PFSK-1 (cell line): ENCODE results near the gene FSTL4.

Source experiments
- FOXP2 ChIP-seq: optimal IDR thresholded peaks from 2 replicates; pipeline ENCODE3; 2011; ENCODE audit warnings: borderline replicate concordance, control low read depth, inconsistent platforms; ENCODE audit not compliant: insufficient read depth; ENCODE audit errors: extremely low read length, extremely low read depth
- POLR2AphosphoS5 ChIP-seq: IDR thresholded peaks from 2 replicates; pipeline ENCODE4 v1.6.1; 2012; ENCODE audit warnings: low read depth, mild to moderate bottlenecking, control low read depth, low read length, moderate library complexity
- REST ChIP-seq, 2 experiments: IDR thresholded peaks; 2 replicates each; pipeline versions ENCODE4 v1.6.1 to v1.8.0; 2011 to 2012; ENCODE audit warnings: low read depth in 2 of 2, low read length in 2 of 2, control low read depth in 1 of 2, inconsistent platforms in 1 of 2, mild to moderate bottlenecking in 1 of 2, moderate library complexity in 1 of 2; ENCODE audit not compliant: insufficient read depth in 1 of 2
- SIN3A ChIP-seq: IDR thresholded peaks from 2 replicates; pipeline ENCODE4 v1.6.1; 2012; ENCODE audit warnings: mild to moderate bottlenecking, low read length, moderate library complexity, borderline replicate concordance; ENCODE audit not compliant: insufficient read depth
- TAF1 ChIP-seq: IDR thresholded peaks from 2 replicates; pipeline ENCODE4 v1.6.1; 2012; ENCODE audit warnings: low read length, control low read depth, borderline replicate concordance; ENCODE audit not compliant: insufficient read depth

DNA sequence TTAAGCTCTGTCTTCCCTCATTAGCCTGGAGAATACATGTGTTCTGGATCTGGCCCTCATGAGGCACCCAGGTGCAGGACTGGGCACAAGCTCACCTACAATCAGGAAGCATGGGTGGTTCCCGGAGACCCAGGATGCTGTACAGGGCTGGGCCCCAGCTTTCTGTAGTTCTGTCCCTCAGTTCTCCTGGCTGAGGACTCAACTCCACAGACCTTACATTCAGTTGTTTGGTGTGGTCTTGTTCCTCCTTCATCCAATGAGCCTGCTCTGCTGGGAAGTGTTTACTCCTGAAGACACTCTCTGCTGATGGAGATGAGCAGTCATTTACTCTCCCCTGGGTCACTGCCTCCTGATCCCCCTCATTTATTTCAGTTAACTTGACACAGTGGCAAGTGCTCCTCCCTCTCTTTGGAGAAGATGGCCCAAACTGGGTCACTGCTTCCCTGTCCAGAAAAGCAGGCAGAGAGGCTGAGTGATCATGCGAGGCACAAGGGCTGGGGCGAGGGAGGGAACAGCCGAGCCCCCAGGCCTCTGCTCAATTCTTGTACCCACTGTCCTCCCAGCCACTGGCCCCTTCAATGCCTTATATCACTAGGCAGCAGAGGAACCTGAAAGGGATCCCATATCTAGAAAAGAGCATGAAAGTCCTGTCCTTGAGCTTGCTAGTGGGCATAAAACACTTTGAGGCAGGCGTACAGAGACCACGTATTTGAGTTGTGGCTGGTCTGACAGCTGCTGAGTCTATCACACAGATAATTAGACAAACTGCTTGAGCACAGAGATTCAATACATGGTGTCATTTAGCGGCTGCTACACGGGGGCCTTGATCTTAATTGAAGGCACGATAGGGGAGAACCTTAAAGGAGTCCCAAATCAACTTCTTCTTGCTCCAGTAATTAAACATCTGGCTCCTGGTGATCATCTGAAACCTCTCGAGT is 221.7 kb downstream of the FSTL4 start:
- no peak for TF ChIP-seq POLR2AphosphoS5
- TF ChIP-seq TAF1 = no peak
- TF ChIP-seq REST (IDR thresholded peaks at IDR 0.05; ENCODE audit: insufficient read depth in 1 of 2, low read depth in 2 of 2, low read length in 2 of 2) = no peak
- no peak for TF ChIP-seq SIN3A
- TF ChIP-seq FOXP2 = no peak
